Measurements from ENCODE around the gene KCNN3.
A peak's percentile ranks its signal among the peaks of the same experiment; 100 is the strongest.

Gene KCNN3

DNA sequence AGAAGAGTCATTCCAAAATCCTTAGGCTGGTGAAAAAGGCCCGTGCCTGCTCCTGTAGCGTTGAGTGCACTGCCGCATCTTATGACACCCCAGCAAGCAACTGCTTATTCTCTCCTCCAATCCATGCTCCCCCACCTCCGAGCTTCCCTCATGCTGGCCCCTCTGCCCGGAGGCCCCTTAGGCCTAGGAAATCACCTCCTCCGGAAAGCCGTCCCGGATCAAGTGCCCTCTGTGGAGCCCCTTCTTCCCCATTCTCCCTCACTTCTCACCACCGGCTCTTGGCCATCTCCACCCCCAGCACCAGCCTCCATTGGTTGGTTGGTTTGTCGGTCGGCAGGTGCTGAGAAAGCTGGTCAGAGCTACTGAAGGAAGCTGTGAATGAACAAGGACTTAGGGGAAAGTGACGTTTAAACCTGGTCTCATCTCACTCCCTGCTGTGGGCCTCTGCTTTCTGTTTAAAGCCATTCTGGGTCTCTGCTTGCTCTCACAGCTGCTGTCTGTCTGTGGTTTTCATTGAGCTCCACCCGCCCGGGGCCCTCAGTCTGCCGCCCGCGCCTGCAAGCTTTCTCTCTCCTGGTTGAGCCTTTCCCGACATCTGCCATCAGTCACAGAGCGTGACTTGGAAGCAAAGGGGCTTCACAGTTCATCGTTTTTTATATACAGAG, 122.2 kb downstream of the KCNN3 start:
- DNase-seq, result peak in 2 of 4 experiments; percentile 24 to 42

GRCh38 chr1:154747380-154747739, 122.7 kb downstream of the KCNN3 start:
- DNase-seq, result no peak

GRCh38 chr1:154746622-154747299, 123.3 kb downstream of the KCNN3 start:
- no peak for DNase-seq

DNA sequence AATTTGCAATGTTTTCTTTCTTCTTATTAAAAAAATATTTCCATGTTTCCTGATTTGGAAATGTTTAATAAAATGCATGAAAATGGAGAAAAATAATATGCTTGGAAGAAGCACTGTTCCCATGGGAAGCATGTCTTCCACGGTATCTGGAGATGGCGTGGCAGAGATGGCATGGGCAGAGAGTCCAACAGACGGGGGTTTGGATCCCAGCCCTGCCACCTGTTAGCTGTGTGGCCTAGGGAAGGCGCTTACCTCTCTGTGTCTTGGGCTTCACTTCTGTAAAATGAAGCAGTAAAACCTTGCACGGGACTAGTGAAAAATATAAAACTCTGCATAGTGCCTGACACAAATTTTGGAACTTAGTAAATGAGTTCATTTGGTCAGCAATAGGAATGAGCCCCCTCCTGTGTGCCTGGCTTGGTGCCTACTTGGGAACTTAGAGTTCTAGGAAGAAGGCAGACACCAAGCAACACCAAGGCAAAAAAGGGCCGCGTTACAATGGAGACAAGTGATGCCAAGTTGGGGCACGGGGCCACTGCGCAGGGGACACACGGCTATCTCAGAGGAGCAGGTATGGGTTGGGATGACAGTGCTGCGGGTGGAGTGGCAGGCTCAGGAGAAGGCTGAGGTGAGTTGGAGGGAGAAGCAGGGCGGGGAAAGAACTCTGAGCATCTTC, 124.2 kb downstream of the KCNN3 start:
- no peak for DNase-seq

GRCh38 chr1:154745286-154745731, 124.8 kb downstream of the KCNN3 start:
- no peak for DNase-seq

GRCh38 chr1:154744352-154745035, 125.6 kb downstream of the KCNN3 start:
- DNase-seq, result no peak

- no peak for DNase-seq
These were observed 126.5 kb downstream of the KCNN3 start for GRCh38 chr1:154743526-154744036.

- no peak for DNase-seq
These were observed 127.5 kb downstream of the KCNN3 start for GRCh38 chr1:154742606-154743005.

- no peak for DNase-seq
These were observed 128.2 kb downstream of the KCNN3 start for GRCh38 chr1:154741741-154742495.

GRCh38 chr1:154741327-154741726, 128.8 kb downstream of the KCNN3 start:
- no peak for DNase-seq

DNA sequence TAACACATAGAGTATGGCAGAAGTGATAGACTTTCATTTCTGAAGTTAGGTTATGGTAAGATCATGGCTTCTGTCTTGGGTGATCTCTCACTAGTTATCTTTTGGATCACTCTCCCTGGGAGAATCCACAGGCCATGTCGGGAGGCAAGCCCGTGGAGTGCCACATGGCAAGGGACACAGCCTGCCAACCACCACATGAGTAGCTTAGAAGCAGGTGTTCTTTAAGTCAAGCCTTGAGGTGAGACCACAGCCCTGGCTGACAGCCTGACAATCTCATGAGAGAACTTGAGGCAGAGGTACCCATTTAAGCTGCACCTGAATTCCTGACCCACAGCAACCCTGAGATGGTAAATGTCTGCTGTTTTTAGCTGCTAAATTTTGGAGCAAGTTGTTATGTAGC, 130.4 kb downstream of the KCNN3 start:
- DNase-seq, result no peak

GRCh38 chr1:154736841-154737240, 133.2 kb downstream of the KCNN3 start:
- no peak for DNase-seq

DNA sequence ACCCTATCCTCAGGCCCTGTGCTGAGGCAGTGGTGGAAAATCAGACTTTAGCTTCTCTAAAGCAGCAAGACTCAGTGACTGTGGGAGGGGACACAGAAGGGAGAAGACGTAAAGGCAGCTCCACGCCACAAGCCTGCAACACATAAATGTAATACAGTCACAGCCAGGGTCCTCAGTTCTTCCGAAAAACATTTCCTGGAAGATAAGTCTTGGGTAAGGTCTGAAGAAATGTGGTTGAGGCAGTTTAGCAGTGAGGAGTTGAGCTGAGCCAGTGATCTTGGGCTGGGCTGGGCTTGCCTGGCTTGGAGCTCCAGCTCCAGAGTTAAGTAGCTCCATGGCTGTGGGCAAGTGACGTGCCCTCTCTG, 134.3 kb downstream of the KCNN3 start:
- no peak for DNase-seq

DNA sequence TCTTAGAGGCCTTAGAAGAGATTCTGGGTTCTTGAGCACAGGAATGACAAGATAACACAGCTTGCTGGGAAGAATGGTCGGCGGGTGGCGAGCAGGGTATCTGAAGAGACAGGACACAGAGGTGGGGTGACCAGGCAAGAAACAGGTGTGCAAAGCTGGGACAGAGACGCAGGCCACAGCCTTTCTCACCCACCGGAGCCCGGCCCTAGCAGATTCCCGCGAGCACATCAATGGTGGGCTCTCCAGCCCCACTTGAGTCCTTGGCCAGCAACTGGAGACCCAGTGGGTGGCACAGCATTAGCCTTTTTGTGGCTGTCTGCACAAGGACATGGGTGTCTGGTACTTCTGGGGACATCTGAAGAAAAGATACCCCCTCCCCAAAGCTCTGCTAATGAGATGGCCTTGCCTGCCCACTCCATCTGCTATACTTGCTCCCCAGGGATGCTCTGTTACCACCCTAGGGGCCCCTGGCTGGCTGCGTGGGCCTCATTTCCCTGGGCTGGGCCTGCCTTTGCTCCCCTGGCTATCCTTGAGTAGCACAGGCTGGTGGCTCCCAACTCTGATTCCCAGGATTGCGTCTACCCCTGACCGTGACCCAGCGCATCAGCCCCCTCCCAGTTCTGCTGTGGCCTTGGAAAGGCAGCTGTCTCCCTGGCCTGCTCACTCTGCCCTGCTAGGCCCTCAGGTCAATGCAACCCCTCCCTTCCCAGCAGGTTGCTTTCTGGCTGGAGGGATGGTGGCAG, 134.8 kb downstream of the KCNN3 start:
- no peak for DNase-seq

GRCh38 chr1:154733621-154734020, 136.5 kb downstream of the KCNN3 start:
- DNase-seq, result no peak

GRCh38 chr1:154730986-154731489, 139.0 kb downstream of the KCNN3 start:
- no peak for DNase-seq

DNA sequence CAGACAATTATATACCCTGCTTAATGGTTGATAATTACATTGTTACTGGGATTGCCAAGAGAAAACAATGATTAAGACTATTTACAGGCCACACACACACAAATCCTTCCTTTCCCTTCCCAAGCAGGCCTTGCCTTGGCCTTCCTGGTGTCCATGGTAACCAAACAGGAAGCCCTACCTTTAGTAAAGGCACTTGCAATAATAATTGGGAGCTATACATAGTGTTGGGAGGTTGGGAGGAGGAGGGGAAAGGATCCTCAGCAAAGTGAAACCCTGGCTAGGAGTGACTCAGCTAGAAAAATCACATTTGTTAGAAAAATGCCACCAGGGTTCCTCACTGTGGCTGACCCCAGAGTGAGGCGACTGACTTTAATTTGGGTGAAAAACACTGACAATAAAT, 139.8 kb downstream of the KCNN3 start:
- no peak for DNase-seq

GRCh38 chr1:154729577-154729976, 140.5 kb downstream of the KCNN3 start:
- DNase-seq, result no peak

- DNase-seq, result no peak
These were observed 141.0 kb downstream of the KCNN3 start for GRCh38 chr1:154729031-154729442.

- no peak for DNase-seq
These were observed 143.0 kb downstream of the KCNN3 start for GRCh38 chr1:154726896-154727753.

GRCh38 chr1:154726443-154726842, 143.6 kb downstream of the KCNN3 start:
- no peak for DNase-seq

Data from activated naive CD4-positive, alpha-beta T cell (primary cell).